HG02938 (cell line): Measurements from ENCODE around the gene NAPEPLD.
"Not testable (repeated sequence)": the region's sequence is repeated elsewhere in the genome, so short reads cannot be mapped to it uniquely, and the experiment has no call there.

Experiments used
- ATAC-seq: cut with Tn5 transposase; IDR thresholded peaks from one replicate; pipeline ENCODE4 v1.9.1; 2021; ENCODE audit warnings: mild to moderate bottlenecking, moderate library complexity; ENCODE audit not compliant: unreplicated experiment

NAPEPLD gene

DNA sequence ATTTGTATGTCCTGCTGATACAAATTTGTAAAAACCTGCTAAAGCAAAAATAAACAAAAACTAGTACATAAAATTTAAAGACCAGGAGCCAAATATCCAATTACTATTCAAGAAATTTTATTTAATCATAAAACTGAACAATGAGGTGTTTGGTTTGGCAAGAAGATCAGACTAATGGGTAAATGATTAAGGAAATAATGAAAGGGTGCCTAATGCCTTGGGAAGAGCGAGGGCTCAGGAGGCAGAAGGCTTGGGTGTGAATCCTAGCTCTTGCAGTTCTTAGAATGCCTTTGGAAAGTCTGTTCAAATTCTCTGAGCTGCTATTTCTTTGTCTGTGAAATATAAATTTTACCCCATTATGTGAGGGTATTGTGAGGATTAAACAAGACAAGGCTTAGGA, 32.4 kb downstream of the NAPEPLD start:
- no peak for ATAC-seq

DNA sequence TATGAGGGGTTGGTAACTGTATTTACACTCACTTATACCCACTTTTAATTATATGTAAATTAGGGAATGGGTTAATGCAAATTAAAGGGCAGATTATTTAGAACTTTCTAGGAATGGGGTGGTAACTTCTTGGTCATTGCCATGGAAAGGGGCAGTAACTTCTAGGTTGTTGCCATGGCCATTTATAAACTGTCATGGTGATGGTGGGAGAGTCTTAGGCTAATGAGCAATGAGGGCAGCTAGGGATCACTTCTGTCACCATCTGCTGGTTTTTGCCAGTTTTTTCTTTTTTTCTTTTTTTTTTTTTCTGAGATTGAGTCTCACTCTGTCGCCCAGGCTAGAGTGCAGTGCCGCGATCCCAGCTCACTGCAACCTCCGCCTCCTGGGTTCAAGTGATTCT, 33.1 kb downstream of the NAPEPLD start:
- ATAC-seq: no peak

DNA sequence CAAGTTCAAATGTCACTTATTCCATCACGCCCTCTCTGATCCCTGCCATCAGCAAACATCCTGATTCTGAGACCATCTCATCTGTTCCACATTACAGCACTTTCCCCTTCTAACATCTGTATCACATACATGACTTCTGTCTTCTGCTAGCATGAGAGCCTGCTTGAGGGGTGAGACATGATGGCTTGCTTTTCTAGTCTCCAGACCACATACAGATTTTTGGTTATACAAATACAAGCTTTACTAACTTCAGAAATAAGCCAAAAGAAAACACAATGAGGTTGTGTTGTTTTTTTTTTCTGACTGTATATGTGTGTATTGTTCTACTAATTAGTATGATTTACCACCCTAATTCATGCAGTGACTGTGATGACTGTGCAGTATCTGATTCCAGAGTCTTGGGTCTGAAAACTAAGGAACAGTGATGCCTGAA, 34.3 kb downstream of the NAPEPLD start:
- ATAC-seq: no peak

DNA sequence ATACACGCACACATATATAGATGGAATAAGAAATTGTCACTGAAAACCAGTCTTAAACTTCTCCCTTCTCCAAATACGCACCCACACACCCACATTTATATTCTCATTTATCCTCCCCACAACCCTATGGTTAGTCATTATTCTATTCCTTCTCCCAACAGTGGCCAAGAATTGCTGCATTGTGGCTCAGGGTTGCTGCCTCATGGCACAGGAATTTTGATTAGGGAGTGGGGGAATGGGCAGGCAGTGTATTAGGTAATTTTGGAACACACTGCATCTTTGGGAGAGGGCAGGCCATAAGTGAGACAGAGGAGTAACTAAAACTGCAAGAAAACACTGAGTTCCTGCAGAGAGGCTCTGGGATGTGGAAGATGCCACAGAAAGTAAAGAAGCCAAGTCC, 35.7 kb downstream of the NAPEPLD start:
- no peak for ATAC-seq

DNA sequence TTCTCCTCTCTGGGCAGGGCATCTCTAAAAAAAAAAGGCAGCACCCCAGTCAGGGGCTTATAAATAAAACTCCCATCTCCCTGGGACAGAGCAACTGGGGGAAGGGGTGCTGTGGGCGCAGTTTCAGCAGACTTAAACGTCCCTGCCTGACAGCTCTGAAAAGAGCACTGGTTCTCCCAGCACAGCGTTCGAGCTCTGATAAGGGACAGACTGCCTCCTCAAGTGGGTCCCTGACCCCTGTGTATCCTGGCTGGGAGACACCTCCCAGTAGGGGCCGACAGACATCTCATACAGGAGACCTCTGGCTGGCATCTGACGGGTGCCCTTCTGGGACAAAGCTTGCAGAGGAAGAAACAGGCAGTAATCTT, 42.2 kb downstream of the NAPEPLD start:
- not testable (repeated sequence) for ATAC-seq

DNA sequence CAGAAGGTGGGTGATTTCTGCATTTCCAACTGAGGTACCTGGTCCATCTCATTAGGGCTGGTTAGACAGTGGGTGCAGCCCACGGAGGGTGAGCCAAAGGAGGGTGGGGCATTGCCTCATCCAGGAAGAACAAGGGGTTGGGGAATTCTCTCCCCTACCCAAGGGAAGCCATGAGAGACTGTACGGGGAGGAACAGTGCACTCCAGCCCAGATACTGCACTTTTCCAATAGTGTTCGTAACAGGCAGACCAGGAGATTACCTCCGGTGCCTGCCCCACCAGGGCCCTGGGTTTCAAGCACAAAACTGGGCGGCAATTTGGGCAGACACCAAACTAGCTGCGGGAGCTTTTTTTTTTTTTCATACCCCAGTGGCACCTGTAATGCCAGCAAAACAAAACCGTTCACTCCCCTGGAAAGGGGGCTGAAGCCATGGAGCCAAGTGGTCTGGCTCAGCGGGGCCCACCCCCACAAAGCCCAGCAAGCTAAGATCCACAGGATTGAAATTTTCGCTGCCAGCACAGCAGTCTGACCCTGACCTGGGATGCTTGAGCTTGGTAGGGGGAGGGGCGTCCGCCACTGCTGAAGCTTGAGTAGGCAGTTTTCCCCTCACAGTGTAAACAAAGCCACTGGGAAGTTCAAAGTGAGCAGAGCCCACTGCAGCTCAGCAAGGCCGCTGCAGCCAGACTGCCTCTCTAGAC, 42.7 kb downstream of the NAPEPLD start:
- no peak for ATAC-seq

DNA sequence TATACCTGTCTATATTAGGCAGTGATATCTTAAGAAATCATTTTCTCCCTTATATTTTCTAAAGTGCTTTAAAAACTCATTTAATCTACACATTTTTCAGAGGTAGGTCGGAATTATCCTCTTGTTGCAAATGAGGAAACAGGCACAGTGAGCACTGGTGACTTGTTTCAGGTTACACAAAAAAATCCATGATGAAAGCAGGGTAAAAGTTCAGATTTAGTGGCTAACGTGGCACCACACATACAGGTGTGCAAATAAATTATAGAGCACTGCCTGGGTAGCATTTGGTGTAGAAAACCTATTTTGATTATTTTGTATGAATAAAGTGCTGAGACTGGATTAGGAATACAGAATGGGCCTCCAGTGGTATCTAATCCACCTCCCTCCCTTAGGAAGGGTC, 47.4 kb downstream of the NAPEPLD start:
- ATAC-seq: no peak

DNA sequence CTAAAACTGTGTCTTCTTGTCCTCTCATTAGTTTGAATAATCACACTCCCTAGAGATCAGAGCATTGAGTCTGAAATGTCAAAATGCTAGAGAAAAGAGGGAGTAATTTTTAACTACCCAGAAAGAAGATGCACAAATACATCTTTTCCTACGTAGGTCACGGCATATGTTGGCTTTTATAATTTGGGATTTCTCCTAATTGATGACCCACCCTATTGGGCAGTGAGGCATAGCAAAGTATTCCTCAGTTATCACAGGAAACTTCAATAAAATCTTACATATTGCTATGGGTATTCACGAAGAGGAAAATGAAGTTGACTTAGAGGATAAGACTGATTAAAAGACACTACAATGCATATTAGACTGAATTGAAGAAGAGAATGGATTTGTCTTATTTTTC, 48.6 kb downstream of the NAPEPLD start:
- no peak for ATAC-seq

DNA sequence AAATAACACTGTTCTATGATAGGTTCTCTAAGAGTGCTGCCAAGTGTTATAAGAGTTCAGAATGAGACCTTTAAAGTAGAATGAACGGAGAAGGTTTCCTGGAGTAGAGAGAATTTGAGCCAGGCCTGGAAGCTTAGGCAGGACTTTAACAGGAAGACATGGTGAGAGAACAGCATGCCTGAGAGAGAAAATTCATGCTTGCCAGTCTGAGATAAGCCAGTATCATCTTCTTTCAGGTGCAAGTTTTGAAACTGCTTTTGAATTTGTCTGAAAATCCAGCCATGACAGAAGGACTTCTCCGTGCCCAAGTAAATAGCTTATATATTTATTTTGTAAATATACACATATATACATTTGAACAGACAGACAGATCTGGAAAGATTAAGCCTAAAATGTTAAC, 51.9 kb downstream of the NAPEPLD start:
- no peak for ATAC-seq

DNA sequence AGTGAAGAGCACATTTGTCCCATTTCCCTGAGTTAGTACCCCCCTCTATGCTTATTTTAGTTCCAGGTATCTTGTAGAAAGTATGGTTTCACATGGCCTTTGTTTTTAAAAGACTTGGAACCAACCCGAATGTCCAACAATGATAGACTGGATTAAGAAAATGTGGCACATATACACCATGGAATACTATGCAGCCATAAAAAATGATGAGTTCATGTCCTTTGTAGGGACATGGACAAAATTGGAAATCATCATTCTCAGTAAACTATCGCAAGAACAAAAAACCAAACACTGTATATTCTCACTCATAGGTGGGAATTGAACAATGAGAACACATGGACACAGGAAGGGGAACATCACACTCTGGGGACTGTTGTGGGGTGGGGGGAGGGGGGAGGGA, 53.3 kb downstream of the NAPEPLD start:
- ATAC-seq: not testable (repeated sequence)

DNA sequence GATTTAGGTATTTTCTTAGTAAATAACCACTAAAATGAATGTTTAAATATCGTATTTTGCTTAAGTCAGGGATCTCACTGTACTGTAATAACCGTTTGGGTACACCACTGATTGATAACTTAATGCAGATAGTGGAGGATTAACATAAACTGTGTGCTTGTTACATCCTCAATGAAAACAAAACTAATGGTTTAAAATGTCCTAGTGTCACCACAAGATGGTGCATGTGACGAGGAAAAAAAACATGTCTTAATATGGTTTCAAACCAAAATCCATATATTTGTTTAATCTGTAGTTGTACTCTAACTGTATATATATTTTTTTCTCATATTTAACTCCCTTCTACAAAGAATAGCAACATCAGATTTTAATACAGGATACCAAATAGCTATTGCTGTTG, 54.8 kb downstream of the NAPEPLD start:
- no peak for ATAC-seq

DNA sequence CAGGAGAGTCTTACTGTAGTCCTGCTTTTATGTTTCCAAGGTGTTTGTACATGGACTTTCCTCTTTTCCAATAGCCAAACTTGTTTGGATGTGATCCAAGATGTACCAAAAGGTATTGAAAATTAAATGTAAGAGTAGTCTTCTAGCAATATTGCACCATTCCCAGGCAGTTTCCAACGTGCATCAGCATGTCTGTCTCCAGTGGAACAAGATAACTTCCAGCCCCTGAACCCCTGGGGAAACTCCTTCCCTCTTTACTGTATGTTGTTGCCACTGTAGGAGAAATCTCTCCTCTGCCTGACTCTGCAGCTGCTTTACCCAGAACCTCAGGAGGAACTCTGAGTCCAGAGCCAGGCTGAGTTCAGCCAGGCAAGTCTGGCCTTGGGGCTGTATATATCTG, 55.5 kb downstream of the NAPEPLD start:
- ATAC-seq: no peak

DNA sequence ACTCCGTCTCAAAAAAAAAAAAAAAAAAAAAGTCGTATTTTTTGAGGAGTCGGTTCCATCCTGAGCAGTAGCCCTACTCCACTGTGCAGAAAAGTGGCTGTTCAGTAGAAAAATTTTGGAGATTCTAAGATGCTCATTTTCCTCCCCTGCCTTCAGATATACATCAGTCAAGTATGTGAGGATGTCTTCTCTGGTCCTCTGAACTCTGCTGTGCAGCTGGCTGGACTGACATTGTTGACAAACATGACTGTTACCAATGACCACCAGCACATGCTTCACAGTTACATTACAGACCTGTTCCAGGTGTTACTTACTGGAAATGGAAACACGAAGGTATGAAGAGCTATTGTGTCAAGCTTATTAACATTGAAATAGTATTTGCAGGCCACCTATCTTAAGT, 56.6 kb downstream of the NAPEPLD start:
- ATAC-seq: not testable (repeated sequence)

DNA sequence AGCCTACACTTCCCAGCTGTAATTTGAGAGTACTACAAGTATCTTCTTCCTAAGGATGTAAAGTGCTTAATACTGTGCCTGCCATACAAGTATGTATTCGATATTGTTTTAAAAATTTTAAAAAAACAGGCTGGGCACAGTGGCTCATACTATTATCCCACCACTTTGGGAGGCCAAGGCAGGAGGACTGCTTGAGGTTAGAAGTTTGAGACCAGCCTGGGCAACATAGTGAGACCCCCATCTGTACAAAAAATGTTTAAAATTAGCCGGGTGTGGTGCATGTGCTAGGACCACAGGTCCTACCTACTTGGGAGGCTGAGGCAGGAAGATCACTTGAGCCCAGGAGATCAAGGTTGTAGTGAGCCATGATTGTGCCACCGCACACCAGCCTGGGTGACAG, 65.7 kb downstream of the NAPEPLD start:
- no peak for ATAC-seq

DNA sequence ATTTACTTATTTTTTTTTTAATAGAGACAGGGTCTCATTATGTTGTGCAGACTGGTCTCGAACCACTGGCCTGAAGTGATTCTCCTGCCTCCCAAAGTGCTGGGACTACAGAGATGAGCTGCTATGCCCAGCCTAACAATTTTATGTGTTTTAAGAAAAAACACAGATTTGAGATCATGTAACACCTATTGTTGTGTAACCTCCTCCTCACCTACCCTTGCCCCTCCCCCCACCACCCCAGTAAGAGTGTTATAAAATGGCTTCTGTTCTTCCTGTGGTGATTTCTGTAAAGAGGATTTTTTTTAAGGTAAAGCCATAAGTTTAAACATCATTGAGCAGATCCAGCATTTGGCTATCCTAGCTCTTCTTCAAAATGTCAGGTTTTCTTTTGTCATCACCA, 66.4 kb downstream of the NAPEPLD start:
- ATAC-seq: no peak

DNA sequence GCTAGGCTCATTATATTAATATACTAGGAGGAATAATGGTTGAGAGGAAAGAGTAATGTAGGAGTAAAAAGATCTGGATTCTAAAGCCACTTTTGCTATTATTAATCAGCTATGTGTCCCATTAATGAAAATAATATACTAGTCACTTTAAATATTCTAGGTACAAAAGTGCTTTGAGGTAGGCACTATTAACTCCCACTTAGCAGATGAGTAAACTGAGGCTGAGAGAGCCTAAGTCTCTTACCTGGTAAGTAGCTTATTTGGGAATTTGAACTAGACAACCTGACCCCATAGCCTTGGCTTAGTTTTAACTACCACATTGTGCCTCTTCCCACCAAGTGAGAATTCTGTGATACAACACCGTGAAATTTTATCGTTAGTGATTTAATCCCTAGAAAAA, 68.0 kb downstream of the NAPEPLD start:
- no peak for ATAC-seq

DNA sequence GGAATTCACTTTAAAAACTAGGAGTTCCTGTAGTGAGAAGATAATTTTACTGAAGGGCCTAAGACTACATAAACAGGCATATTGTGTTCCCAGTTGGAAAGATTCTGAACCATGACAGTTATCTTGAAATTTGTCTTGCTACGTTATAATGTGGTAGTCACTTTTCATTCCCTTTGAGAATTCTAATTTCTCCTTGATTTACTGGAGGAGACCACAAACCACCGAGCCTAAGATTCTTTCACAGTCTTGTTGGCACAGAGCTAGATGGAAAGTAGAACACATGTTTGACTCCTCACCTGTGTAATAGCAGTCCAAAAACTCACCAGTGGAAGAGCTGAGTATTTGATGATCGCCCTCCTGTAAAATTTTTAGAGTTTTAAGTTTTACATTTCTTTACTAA, 69.1 kb downstream of the NAPEPLD start:
- ATAC-seq: no peak

DNA sequence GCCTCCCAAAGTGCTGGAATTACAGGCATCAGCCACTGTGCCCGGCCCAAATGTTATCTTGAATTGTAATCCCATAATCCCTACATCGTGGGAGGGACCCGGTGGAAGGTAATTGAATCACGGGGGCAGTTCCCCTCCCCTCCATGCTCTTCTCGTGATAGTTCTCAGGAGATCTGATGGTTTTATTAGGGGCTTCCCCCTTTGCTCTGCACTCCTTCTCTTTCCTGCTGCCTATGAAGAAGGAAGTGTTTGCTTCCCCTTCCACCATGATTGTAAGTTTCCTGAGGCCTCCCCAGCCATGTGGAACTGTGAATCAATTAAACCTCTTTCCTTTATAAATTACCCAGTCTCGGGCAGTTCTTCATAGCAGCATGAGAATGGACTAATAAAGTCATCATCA, 70.7 kb downstream of the NAPEPLD start:
- not testable (repeated sequence) for ATAC-seq

DNA sequence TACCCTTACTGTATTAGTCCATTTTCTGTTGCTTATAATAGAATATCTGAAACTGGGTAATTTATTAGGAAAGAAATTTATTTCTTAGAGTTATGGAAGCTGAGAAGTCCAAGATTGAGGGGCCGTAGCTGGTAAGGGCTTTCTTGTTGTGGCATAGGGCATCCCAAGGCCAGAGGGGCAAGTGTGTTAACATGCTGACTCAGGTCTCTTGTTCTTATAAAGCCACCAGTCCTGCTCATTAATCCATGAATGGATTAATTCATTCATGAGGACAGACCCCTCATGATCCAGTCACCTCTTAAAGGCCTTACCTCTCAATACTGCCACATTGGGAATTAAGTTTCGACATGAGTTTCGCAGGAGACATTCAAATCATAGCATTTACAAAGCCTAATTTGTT, 71.6 kb downstream of the NAPEPLD start:
- no peak for ATAC-seq

DNA sequence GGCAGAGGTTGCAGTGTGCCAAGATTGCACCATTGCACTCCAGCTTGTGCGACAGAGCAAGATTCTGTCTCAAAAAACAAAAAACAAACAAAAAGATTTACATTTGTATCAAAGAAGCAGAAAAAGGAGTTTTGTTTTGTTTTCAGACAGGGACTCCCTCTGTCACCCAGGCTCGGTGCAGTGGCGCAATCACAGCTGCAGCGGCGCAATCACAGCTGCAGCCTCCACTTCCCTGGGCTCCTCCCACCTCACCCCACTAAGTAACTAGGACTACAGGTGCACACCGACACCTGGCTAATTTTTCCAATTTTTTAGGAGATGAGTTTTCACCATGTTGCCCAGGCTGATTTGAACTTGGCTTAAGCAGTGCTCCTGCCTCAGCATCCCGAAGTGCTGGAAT, 72.1 kb downstream of the NAPEPLD start:
- no peak for ATAC-seq

DNA sequence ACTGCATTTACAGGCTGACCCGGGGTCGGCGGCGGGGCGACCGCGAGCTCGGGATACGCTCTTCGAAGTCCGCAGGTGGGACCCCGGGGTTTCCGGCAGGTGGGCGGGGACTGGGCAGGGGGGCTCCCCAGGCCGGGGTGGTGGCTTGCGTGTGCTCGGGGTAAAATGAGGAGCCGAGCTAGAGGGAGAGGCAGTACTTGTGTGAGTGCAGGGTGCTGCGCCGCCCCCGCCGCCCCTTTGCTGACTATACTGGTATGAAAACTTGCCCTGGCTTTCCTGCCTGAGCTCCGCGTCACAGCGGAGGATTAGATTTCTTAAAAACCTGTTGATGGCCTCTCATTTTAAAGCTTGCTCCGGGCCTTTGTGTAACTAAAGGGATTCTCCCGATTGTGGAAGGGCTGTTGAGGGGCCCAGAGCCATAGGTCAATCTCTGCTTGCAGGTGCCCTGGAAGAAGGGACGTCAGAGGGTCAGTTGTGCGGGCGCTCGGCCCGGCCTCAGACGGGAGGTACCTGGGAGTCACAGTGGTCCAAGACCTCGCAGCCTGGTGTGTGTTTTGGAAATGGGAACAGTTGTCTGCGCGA, 73.5 kb downstream of the NAPEPLD start:
- peak; percentile 54 for ATAC-seq

DNA sequence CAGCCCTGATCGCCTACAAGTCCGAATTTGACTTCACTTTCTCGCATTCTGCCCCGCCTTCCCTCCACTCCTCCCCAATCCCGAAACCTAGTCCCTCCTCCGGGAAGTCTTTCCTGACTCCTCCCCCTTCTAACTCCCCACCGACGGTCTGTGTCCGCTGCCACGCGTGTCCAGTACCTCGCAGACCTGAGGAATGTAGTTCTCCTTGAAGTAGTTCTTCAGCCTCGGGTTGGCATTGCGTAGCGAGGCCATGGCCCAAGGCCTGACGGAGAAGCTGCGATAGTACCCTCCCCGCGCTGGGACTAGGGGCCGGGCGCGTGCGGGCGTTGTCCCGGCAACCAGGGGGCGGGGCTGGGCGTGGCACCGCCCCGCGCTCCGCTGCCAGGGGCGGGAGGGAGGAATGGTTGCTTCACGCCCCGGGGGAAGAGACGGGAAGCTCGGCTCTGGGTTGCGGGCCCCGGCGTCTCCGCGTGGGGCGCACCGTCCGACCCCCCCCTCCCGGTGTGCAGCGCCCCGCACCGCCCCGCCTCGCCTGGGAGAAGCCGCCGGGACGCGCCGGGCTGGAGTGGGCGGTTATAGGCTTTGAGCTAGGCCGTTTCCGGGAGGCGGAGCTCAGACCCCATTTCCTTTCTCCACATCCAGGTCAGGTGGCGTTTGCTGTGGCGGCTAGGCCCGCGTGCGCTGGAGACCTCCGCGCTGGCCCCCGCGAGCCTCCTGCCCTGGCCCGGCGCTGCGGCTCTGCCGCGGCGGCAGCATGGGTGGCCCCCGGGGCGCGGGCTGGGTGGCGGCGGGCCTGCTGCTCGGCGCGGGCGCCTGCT, 74.2 kb downstream of the NAPEPLD start, which contains the start of the genes ARMC10 and FBXL13:
Gene ARMC10 (plus strand): TSS at position 622 of the 818 bp plus-strand sequence. CDS start 133 bp downstream, at position 755.
Gene FBXL13 (minus strand): TSS at position 278 of the 818 bp plus-strand sequence.
- peak; percentile 87 for ATAC-seq
